GF-D8 (cell line): Measurements from ENCODE around the gene TEAD4.
A peak's percentile ranks its signal among the peaks of the same experiment; 100 is the strongest.

Experiments used
- DNase-seq: peaks from one replicate; lab custom pipeline; 2025; lab: John Stamatoyannopoulos, UW

TEAD4 gene

DNA sequence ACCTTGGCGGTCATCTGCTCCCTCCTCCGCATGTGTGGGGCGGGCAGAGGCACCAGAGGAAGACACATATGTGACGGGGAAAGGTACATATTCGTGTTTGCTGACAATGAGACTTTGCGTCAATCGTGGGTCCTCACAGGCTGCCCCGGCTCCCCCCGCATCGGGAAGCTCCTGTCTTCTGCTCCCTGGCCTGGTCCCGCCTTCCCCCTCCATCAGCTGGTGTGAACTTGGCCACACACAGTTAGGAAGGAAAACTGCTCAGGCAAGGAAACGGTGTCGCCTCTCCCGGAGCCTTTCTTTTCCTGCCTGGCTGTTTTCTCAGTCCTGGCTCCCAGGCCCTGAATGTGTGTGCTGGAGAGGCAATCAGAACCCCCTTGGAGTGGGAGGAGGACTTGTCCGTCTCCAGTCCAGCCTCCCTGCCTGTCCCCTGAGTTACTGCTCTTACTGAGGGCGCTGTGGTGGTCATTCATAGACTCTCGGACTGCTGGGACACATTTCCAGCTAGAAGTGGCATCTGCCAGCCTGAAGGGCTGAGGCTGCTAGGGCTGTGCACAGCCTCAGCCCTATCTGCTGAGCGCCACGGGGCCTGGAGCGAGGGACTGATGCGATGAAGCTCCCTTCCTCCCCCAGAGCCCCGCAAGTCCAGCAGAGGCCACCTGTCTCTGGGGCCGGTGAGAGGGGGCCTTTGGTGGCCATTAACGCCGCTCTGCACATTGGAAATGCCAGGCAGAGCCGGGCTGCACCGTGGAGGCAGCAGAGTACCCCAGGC lies 73.8 kb downstream of the TEAD4 start:
- no peak for DNase-seq

DNA sequence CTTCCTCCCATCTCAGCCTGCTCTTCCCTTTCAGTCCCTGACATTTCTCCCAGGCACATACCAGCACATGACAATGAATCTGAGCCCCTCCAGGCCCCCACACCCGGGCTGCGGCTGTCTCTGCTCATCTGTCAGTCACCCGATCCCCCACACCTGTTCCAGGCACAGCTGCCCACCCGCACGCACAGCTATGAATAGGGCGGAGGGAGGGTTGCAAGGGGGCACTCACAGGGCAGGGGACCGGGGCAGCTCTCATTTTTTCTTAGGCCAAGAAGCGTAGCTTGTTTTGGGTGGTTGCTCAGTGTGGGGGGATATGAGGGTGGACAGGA lies 74.3 kb downstream of the TEAD4 start:
- DNase-seq: no peak

DNA sequence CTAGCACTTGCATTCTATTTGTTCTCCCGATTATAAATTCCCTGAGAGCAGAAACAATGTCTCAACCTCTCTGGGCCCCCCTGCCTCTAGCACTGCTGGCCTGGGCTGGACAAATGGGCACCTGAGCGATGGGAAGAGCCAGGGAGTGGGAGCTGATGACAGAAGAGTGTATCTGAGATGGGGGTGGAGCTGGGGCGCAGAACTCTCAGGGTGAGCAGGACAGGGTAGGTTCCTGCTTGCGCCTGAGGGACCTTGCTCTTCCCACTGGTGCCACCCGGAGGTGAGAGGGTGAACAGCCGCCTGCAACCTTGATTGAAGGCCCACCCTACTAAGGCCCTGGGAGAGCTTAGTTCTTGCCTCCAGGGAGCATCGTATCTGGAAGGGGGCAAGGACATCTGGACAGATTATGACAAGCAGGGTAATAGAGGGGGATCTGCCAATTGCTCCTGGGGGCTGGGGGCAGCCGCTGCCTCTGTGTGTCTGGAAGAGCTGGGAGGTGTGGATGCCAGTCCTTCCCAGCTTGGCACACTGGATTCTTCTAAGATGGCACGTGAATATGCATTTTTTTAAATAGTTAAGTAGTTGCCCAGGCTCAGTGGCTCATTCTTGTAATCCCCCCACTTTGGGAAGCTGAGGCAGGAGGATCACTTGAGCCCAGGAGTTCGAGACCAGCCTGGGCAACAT lies 75.0 kb downstream of the TEAD4 start:
- no peak for DNase-seq

DNA sequence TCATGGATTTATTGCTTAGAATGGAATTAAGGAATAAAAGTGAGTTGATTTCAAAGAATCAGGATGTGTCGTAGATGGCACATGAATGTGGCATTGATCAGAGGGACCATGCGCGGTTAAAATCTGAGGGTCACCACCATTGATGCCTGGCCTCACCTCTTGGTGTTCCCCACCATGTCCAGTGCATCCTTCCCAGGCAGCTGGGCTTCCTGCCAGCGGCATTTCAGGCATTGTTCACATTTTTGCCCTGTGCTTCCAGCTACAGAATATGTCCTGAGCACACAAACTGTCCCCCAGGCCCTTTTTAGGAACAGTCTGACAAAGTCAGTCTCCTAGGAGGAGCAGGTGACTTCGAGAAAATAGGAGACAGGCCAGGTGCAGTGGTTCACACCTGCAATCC lies 76.0 kb downstream of the TEAD4 start:
- DNase-seq: no peak

DNA sequence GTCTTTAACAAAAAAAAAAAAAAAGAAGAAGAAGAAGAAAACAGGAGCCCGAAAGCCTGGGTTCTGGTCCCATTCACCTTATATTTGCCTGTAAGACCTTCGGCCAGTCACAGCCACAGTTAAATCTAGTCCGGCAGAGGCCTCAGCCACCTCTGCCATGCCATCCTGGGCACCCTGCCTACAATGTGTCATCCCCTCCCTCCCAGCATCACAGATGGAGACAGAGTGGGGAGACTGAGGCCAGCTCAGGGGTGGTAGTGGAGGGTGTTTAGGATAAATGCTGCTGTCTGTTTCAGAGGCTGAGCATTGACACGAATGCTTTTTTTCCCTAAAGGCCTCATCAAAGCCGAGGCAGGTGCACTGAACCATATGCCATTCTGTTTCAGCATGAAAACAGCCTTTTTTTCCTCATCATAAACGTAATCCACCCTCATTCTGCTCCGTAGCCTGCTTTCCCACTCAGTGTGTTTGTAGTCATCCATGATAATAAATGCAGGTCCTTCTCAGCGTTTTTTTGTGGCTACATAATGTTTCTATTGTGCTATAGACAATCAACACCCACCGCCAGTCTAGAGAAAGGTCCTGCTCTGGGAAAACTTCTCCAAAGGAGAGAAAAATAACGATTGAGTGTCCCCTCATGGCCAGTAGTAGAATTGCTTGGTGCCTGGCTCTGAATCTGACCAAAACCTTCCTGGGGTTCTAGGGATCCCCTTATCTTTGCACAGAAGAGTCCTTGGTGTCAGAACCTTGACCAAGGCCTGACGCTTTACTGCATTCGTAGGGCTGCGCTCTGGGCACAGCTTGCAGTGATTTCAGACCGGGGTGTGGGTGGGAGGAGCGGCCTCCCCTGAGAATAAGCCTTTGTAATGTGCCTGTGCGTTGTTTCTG lies 76.9 kb downstream of the TEAD4 start:
- no peak for DNase-seq

DNA sequence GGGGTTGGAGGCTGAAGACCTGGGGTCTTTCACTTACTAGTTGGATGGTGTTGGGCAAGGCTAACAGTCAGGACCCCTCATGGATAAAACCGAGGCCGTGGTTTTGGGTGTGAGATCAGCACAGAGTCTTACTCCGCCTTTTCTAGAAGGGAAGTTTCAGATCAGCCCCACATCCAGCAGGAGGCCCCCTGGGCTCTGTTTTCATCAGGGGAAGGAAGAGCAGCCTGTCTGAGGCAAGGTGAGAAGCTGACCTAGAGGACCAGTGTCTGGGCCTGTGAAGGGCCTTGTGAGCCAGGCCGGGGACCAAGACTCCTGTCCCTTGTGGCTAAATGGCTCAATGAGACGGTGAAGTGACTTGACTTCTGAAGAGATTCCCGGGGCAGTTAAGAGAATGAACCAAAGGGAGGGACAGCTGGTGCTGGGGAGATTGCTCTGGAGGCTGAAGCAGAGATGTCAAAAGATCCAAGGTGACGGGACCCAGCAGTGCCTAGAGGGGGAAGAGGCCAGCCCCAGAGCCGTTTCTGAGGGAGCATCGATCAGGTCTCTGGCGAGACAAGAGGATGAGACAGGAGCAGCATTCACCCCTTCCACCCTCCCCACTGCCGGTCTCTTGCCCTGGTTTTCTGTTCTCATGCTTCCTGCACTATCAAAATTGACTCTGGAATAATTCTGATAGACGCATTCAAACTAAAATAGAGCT lies 77.9 kb downstream of the TEAD4 start:
- DNase-seq: no peak

DNA sequence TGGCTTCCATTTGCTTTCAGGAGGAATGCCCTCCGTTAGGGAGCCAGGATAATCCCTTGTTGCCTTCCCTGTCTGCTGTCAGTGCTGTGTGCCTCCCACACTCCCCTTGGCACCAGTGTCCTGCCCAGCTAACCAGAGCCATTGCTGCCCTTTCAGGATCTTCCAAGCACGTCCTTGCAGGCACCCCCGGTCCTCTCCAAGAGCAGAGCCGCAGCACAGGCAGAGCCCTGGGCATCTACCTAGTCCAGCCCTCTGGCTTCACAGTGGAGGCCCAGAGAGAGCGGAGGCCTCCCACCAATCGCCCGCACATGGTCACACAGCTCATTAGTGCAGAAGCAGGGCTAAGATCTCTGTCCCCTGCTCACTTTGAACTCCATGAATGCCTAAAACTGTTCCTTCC lies 79.0 kb downstream of the TEAD4 start:
- no peak for DNase-seq

DNA sequence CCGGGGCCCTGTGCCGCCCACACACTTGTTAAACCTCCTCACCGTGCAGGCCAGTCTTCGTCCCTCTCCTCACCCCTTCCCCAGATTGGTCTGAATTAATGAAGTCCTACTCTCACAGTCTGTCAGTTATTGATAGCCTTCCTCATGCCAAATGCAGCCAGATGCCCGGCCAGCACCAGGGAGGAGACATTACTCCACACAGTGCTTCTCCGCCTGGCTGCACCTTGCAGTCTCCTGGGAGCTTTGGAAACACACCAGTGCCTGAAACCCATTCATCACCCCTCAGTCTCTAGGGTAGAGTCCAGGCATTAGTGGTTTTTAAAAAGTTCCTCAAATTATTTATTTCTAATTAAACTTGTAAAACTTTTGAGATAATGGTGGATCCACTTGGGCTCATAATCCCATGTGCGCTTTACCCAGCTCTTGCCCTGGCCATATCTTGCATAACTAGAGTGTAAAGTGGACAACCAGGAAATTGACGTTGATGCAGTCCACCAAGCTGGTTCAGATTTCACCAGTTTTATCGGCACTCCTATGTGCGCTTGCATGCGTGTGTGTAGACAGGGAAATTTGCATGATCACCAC lies 79.8 kb downstream of the TEAD4 start:
- DNase-seq: no peak

DNA sequence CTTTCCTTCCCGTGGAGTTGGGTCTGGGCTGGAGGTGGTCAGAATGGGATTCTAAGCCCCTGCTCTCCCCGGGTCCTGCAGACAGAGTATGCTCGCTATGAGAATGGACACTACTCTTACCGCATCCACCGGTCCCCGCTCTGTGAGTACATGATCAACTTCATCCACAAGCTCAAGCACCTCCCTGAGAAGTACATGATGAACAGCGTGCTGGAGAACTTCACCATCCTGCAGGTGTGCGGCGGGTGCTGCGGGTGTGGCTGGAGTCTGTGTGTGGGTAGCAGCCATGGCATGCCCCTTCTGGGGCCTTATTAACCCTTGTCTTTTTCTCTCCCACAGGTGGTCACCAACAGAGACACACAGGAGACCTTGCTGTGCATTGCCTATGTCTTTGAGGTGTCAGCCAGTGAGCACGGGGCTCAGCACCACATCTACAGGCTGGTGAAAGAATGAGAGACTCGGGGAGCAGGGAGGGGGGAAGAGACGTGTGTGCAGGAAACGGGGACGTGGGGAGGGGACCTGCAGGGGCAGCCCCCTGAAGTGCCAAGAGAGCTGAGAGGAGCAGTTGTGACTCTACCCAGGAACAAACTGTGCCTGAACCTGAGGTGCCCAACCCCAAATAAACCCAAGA lies 80.9 kb downstream of the TEAD4 start:
- no peak for DNase-seq

DNA sequence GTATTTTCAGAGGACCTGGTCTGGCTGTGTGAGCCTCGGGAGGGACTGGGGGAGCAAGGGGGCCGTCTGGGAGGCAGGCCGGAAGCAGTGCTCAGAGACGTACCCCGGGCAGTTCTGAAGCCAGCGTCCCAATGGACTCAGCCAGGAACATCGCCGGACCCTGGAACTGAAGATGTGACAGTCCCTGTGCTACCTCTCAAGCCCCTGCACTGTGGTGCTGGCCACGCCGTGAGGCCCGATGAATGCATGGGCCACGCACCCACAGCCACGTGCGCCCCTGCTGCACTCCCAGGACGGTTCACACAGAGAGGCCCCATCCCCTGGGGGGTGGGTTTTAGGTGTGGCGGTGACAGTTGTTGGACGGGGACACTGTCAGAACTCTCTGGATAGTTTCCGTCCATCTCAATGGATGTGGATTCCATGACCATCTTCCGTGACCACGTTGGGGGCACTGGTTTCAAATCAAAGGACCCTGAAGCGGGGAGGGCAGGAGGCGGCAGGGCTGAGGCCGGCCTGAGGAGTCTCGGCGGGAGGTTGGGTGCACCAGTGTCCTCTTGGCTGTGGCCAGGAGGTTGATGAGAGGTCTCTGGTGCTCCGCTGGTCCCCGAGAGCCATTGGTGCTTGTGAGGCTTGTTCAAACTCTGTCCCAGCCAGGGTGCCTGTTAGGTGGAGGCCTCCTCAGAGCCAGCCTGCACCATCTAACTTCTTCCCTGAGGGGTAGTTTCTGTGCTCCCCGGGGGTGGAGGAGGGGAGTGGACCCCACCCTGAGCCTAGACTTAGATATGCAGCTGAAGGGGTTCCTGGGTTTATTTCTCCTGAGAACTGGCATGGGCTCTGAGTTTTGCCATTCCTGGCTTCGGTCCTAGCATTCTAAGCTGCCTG lies 81.7 kb downstream of the TEAD4 start:
- no peak for DNase-seq

DNA sequence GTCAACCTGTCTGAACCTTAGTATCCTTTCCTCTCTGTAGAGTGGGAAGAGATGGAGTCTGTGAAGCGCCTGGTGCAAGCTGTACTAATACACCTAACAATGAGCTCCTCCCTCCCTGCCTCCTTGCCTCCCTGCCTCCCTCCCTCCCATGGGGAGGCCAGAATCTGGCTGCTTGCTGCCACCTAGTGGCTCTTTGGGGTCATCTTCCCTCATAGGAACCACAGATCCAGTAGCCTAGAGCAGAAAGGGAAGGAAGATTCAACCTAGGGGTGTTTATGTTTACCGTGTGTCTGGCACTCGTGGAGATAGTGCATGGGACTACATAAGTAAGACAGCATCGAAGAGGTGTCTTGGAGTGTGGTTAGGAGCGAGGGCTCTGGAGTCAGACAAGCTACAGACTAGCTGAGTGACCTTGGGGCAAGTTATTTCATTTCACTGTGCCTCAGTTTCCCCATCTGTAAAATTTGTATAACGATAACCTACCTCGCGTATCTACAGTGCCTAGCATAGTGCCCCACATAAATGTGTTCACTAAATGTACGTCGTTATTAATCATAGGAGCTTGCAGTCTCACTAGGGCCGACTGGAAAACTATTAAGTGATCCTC lies 82.5 kb downstream of the TEAD4 start:
- peak; percentile 42 for DNase-seq

DNA sequence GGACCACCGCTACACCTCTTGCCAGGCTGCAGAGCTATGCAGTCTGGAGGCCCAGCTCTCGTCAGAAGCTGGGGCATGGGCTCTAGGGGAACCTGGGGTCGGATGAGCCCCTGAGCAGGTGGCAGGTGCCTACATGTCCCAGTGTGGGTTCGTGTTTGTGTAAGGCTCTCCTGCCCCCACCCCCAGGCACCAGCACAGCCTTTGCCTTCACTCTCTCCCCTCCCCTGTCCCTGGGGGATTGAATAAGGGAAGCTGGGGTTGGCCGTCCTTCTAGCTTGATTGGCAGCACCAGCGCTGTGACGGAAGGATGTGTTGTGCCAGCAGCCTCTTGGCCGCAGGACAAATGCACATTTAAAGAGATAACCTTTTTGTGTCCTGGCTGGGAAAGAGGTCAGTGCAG lies 83.2 kb downstream of the TEAD4 start:
- DNase-seq: peak; percentile 82

DNA sequence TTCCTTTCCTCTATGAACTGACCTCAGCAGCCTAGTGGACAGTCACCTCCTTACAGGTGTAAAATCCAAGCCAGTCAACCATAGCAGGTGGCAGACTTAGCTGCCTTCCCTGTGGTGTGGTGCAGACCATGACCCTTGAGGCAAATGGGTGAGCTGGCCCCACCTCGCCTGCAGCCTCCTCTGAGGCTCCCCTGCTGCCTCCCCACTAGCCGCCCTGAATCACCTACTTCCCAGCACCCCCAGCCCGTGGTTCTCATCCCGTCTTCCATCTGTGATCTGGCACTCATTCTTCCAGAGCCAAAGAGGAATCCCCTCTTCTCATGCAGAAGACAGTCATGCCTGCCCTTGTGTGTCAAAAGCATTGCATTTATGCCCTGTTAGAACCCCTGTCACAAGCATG lies 83.6 kb downstream of the TEAD4 start:
- DNase-seq: no peak

DNA sequence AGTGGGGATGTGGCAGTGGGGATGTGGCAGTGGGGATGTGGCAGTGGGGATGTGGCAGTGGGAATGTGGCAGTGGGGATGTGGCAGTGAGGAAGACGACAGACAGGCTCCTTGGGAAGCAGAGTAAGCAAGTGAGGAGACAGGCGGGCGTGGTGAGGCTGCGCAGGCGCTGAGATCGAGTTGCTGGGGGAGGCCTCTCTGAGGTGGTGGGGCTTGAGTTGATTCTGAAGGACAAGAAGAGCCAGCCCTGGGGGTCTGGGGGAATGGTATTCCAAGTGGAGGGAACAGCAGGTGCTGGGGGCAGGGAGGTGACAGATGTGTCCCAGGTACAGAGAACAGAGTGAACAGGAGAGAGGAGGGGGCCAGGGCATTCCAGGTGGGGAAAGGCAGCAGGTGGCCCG lies 84.2 kb downstream of the TEAD4 start:
- no peak for DNase-seq

DNA sequence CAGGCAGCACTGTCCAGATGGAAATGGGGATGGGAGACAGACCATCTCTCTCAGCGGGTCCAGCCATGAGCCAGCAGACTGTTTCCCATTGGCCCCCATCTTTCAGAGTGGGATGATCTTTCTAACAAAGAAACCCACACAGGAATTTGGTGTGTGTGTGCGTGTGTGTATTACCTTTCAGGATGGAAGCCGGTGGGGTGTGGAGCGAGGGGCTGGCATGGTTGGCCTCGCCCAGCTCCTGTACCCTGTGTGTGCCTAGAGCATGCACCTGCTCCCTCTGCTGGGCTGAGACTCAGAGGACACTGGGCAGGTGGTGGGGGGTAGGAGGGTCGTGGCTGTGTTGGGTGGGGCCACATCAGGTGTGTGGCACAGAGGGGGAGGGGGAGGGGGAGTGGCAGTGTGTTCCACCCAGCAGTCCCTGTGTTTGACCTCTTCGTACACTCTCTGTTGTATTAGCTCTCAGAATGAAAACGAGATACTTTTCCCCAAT lies 85.0 kb downstream of the TEAD4 start:
- no peak for DNase-seq

DNA sequence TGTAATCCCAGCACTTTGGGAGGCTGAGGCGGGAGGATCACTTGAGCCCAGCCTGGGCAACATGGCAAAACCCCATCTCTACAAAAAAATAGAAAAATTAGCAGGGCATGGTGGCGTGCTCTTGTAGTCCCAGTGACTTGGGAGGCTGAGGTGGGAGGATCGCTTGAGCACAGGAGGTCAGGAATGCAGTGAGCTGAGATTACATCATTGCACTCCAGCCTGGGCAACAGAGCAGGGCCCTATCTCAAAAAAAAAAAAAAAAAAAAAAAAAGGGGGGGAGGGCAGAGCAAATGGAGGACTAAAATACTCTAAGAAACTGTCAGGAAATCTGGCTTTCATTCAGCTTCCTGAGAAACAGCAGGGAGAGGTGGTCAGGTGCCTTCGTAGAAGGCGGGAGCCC lies 86.3 kb downstream of the TEAD4 start:
- DNase-seq: no peak

DNA sequence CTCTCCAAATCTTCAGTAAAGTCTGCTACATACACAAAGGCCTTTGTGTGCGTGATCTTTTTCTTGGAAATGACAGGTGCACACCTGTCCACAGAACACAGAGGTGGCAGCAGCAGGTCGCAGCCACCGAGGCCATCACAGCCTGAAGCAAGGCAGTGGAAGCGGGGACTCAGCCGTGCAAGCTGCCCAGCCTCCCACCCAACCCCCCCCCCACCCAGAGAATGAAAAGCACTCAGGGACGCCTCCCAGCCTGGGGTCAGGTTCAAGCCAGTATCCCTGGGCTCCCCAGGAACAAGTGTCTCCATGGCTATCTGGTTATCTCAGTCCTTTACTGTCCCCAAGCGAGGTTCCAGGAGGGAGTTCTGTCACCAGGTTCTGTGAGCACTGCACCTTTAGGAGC lies 86.8 kb downstream of the TEAD4 start:
- DNase-seq: no peak

DNA sequence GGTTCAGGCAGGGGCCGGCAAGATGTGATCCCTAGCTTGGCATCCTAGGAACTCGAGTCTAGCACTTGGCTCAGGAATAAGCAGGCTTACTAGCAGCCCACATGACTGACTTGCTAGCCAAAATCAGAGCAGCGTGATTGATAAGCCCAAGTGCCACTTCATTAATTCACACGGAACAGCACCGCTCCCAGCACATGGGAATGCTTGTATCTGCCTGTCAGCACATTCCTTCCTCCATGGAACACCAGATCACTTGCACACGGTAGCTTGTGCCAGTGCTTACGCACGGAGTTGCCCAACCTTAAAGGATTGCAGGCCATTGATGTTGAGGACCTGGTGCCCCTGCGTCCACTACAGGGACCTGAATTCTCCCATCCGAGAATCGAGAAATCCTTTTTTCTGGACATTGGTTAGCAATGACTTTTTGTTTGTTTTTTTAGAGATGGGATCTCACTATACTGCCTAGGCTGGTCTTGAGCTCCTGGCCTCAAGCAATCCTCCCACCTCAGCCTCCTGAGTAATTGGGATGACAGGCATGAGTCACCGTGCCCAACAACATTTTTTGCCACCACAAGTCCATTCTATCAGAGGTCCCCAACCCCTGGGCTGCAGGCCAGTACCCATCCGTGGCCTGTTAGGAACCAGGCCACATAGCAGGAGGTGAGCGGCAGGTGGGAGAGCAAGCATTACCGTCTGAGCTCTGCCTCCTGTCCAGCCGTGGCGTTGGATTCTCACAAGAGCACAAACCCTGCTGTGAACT lies 87.4 kb downstream of the TEAD4 start:
- no peak for DNase-seq

DNA sequence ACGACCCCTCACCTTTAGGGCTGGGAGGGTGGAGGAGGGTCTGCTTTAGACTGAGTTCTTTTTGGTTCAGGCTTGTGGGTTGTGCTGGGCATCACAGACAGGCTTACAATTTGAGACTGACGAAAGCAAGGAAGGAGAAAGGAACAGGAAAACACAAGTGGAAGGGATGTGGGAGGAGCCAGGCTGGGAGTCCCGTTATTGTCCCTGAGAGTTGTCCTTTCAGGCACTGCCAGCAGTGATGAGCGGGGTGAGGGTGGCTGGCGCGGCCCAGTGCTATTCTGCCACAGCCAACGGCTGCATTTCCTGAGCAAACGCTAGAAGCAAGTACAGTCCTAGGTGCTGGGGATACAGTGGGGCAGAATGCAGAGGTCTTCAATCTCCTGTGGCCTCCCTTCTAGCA lies 88.8 kb downstream of the TEAD4 start:
- DNase-seq: no peak
